Upper lobe of right lung (tissue), 1 donor: Measurements from ENCODE around the gene ADGRG7. TPM values are rescaled to one million over a fixed set of nuclear protein-coding genes. Genes with fewer than 3 reads are reported as not detected.
"Not testable (repeated sequence)": the region's sequence is repeated elsewhere in the genome, so short reads cannot be mapped to it uniquely, and the experiment has no call there.

Experiments
- ATAC-seq: fragments of 200-7000 bp; cut with Tn5 transposase; one replicate; pipeline ENCODE4 v1.9.1; 2020; ENCODE audit warnings: mild to moderate bottlenecking, moderate library complexity
- DNase-seq: peaks from one replicate; pipeline ENCODE4 v3.0.0-alpha.2; 2020
- H3K27ac ChIP-seq: fragments of 200-600 bp; one replicate; pipeline ENCODE4 v1.8.0; 2022
- H3K27me3 ChIP-seq: fragments of 200-600 bp; one replicate; pipeline ENCODE4 v1.8.0; 2022; ENCODE audit warnings: mild to moderate bottlenecking
- H3K36me3 ChIP-seq: fragments of 200-600 bp; one replicate; pipeline ENCODE4 v1.8.0; 2022
- H3K4me1 ChIP-seq: fragments of 200-600 bp; one replicate; pipeline ENCODE4 v1.8.0; 2022
- H3K4me3 ChIP-seq: fragments of 200-600 bp; one replicate; pipeline ENCODE4 v1.8.0; 2022; ENCODE audit warnings: mild to moderate bottlenecking
- H3K9me3 ChIP-seq: fragments of 200-600 bp; one replicate; pipeline ENCODE4 v1.8.0; 2022
- intact Hi-C: fragments of 100-400 bp; cut with DNase I; formaldehyde crosslinking; loops from one replicate; pipeline ENCODE4 v1.11.0; 2022
- total RNA-seq: library from RNA; stranded (reverse); fragmentation: NEBNext Ultra II Directional; extraction: Animal tissue kit (Norgen Biotek cat#: 25700); gene quantifications from one replicate; pipeline ENCODE4 v1.2.1, GENCODE V29; 2021
- TF ChIP-seq, protein P1 (sequence below): fragments of 200-600 bp; IDR thresholded peaks from one replicate; pipeline ENCODE4 v1.8.0; 2022; ENCODE audit warnings: antibody characterized with exemption
- donor health status: DM: no; HTN: yes; CAD: no; lungs with severe emphysema.

ADGRG7 gene
- total RNA-seq, 1 donor from 2014 or later, result not detected

DNA sequence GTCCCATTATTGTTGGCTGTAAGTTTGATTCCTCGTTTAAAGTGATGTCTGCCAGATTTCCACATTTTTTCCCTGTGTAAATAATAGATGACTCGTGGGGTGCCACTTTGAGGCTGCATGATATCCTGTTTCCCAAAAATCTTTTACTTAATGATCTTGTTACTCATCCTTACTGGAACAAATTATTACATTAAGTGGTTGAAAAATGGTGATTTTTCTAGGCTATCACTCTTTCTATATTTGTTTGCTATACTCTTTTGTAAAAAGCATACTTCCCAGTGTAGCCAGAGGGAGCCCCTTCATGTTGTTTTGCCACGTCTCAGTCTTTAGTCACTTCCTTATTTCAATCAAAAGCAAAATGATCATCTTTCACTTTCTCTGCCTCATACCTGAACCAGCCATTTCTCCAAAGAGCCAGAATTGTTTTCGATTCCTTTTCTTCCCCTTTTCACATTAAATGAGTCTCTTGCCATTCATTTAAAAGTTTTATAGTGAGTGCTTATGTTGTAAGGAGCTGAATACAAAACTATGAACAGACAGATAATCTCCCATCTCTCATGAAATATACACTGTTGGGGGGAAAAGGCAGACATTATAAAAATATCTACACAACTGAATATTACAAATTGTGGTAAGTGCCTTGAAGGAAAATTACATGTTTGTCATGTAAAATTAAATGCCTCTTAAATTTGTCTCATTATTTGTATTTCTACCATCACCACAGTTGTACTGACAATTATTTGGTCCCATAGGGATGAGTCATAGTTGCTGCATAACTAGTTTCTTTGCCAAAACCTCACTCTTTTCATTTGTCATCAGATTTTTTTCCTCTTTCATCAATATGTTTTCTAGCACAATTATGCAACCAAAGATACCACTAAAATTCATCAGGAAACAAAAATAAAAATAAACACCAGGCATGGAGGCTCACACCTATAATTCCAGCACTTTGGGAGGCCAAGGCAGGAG is 41.5 kb downstream of the ADGRG7 start:
- H3K27ac ChIP-seq, result no peak overlapping the region
- H3K4me3 ChIP-seq, result no peak overlapping the region
- no peaks in the 10 kb centered on the region for H3K27me3 ChIP-seq
- H3K4me1 ChIP-seq, result no peaks in the 10 kb centered on the region
- intact Hi-C loops, result no loop called here
- TF ChIP-seq, protein P1, sequence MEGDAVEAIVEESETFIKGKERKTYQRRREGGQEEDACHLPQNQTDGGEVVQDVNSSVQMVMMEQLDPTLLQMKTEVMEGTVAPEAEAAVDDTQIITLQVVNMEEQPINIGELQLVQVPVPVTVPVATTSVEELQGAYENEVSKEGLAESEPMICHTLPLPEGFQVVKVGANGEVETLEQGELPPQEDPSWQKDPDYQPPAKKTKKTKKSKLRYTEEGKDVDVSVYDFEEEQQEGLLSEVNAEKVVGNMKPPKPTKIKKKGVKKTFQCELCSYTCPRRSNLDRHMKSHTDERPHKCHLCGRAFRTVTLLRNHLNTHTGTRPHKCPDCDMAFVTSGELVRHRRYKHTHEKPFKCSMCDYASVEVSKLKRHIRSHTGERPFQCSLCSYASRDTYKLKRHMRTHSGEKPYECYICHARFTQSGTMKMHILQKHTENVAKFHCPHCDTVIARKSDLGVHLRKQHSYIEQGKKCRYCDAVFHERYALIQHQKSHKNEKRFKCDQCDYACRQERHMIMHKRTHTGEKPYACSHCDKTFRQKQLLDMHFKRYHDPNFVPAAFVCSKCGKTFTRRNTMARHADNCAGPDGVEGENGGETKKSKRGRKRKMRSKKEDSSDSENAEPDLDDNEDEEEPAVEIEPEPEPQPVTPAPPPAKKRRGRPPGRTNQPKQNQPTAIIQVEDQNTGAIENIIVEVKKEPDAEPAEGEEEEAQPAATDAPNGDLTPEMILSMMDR, result no peak
- DNase-seq, result no peak
- H3K9me3 ChIP-seq, result no peaks in the 10 kb centered on the region
- no peak for ATAC-seq
- no peaks in the 10 kb centered on the region for H3K36me3 ChIP-seq

DNA sequence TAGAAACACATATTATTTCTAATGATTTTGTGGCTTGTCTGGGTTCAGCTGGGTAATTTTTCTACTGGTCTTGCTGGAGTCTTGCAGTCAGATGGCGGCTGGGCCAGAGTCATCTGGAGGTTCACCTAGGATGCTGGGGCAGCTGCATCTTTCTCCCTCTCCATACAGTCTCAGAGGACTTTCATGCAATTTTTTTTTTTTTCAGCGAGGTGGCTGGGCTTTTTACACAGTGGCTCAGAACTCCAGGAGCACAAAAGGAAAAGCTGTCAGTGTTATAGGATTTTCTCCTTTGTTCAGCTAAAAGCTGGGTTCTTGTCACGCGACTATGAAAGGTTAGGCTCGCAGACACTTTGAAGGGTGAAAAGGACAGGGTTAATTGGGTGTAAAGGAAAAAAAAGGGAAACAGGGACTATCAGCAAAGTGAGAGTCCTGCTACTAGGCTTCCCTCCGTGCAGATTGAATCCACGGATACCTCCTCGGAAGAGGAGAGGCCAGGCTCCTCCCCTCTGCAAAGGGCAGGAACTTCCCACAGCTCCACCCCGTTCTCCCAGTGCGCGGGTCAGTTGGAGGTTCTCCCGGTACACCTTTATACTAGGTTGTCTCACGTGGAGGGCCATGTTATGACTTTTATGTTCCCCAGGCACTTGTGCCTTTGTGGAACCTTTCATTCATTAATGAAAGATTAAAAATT is 44.3 kb downstream of the ADGRG7 start:
- ATAC-seq, result no peak
- no peak overlapping the region for H3K4me3 ChIP-seq

DNA sequence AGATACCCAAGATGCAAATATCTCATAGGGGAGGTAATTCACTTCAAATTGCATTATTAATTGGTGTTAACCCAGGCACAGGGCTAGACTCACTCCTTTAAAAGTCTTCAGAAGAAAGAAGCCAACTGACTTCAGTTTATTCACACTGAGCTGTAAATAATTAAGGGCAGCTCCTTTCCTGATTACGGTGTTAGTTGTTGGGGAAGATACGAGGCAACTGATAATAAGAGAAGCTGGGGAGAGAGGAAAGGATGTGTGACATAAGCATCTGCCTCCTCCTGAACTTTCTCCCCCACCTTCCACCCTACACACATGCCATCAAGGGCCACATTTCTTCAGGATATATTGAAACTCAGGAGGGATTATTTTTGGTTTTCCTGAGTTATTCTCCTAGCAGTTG is 47.5 kb downstream of the ADGRG7 start:
- intact Hi-C loops, result no loop called here
- Histone ChIP-seq H3K4me1 (no peaks in the 10 kb centered on the region), H3K9me3 (no peaks in the 10 kb centered on the region), H3K27ac (no peak overlapping the region), H3K27me3 (no peaks in the 10 kb centered on the region), H3K4me3 (no peak overlapping the region), H3K36me3 (no peaks in the 10 kb centered on the region)
- no peak for ATAC-seq
- TF ChIP-seq, protein P1, result no peak
- no peak for DNase-seq

More for the DNA sequence above, 44.3 kb downstream of the ADGRG7 start:
- TF ChIP-seq, protein P1, result no peak
- DNase-seq, result no peak
- no peak overlapping the region for H3K27ac ChIP-seq
- no peaks in the 10 kb centered on the region for H3K36me3 ChIP-seq
- no peaks in the 10 kb centered on the region for H3K9me3 ChIP-seq
- intact Hi-C loops, result no loop called here
- no peaks in the 10 kb centered on the region for H3K27me3 ChIP-seq
- no peaks in the 10 kb centered on the region for H3K4me1 ChIP-seq

DNA sequence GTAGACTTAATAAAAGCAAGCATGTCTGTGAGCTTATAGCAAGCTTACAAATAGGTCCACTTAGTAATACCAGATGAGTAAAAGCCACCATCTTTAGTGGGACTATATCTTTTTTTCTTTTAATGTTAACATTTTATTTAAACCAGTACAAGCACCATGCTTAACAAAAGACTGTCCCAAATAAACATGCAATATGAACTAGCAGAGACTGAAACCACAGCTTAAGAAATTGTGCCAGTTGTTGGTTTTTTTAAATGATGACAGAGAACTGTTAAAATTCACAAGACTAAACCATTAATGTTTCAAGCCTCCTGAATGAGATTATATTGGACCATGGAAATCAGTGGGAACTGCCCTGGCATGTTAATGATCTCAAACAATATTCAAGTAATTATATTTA is 51.9 kb downstream of the ADGRG7 start:
- H3K4me3 ChIP-seq, H3K4me1 ChIP-seq, H3K9me3 ChIP-seq, H3K27ac ChIP-seq, intact Hi-C loops, DNase-seq, ATAC-seq, H3K27me3 ChIP-seq, H3K36me3 ChIP-seq: not testable (repeated sequence)

DNA sequence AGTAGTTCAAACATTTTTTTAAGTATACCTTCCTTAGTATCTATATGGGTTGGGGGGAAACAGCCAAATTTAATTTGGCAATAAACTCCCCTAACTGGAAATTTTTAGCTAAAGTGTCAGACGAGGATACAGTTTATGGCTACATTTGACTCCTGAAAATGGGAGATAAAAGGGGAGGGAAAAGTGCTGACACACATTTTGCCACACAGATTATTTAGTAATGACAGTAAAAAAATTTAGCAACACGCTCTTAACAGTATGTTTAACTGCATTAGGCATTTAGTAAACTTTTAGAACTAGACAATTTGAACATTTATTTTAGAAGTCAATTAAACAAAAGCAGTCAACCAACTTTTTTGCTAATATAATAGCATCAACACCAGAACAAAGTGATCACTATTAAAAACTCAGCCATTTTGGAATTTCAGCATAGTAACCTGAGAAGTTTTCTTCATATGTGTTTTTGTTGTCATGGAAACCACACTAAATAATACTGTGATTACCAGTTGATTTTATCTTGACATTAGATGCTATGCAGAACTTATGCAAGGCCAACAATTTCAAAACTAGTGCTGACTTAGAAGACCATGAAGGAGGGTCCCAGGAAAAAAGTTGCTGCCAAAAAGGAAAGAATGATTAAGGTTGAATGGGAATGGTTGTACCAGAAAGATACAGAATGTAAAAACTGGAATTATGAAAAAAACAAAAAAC is 52.9 kb downstream of the ADGRG7 start:
- Histone ChIP-seq H3K4me3 (no peak overlapping the region), H3K27me3 (no peaks in the 10 kb centered on the region), H3K4me1 (no peaks in the 10 kb centered on the region), H3K36me3 (no peaks in the 10 kb centered on the region), H3K27ac (no peak overlapping the region), H3K9me3 (no peaks in the 10 kb centered on the region)
- intact Hi-C loops, result no loop called here
- ATAC-seq (no peak), DNase-seq (no peak)
- TF ChIP-seq, protein P1, result no peak
